ENCODE results near the gene ZEB2. TPM values are rescaled to one million over a fixed set of nuclear protein-coding genes. Genes with fewer than 3 reads are reported as not detected.
A peak's percentile ranks its signal among the peaks of the same experiment; 100 is the strongest.

Gene ZEB2
- 100 to 1,000 TPM in 3 of 4 donors, 10 to 100 TPM in 1; 35.9 to 177 (median 120) TPM for total RNA-seq

DNA sequence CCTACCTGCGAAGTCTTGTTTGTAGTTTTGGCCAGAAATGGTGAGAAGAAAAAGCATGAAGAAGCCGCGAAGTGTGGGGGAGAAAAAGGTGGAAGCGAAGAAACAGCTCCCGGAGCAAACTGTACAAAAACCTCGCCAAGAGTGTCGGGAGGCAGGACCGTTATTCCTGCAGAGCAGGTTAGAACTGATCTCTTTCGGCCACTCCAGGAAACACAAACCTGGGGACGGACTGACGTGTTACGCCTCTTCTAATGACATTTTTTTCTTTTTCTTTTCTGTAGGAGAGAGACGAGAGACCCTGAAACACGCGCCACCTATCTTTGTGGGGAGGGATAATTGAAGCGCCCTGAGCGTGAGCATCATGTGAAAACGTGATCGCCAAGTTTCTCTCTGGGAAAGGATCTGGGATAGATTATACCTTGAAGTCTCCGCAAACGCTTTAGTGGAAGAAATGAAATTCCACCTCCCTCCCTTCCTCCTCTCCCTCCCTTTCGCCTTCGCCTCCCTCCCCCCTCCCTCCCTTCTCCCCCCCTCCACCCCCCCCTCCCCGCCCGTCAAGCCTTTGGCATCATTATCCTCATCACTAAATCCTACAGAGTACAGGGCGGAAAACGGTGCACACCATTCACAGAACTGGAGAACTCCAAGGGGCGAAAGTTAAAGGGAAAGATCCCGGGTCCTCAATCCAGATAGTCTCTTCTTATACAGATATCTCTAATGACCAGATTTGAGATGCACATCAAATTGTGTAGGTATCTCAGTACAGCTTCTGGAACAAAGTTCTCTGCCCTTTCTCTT lies at the start of gene ZEB2:
TSS of gene ZEB2 (minus strand) at position 186 of the 798 bp plus-strand sequence. CDS start 2,769 bp downstream, outside the sequence.
- peak; percentile 75 to 80 for DNase-seq
- intact Hi-C loops (cut with DNase I; ENCODE audit: low total_unique reads): no loop called here
- no peaks in the 10 kb centered on the region for H3K9me3 ChIP-seq
- peak within 1 kb of the TSS; percentile 49 to 74 for H3K4me3 ChIP-seq
- peaks cover 0 to 25% of the 10 kb centered on the region in 2 donors for H3K27me3 ChIP-seq
- peak within 1 kb of the TSS; percentile 95 to 97 for H3K27ac ChIP-seq
- peak in 1 of 2 donors; percentile 31 for TF ChIP-seq POLR2A (IDR thresholded peaks at IDR 0.05)
- TF ChIP-seq, protein P1, sequence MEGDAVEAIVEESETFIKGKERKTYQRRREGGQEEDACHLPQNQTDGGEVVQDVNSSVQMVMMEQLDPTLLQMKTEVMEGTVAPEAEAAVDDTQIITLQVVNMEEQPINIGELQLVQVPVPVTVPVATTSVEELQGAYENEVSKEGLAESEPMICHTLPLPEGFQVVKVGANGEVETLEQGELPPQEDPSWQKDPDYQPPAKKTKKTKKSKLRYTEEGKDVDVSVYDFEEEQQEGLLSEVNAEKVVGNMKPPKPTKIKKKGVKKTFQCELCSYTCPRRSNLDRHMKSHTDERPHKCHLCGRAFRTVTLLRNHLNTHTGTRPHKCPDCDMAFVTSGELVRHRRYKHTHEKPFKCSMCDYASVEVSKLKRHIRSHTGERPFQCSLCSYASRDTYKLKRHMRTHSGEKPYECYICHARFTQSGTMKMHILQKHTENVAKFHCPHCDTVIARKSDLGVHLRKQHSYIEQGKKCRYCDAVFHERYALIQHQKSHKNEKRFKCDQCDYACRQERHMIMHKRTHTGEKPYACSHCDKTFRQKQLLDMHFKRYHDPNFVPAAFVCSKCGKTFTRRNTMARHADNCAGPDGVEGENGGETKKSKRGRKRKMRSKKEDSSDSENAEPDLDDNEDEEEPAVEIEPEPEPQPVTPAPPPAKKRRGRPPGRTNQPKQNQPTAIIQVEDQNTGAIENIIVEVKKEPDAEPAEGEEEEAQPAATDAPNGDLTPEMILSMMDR (IDR thresholded peaks at IDR 0.05): peak; percentile 39 to 74 (median 46)
- H3K4me1 ChIP-seq: no peaks in the 10 kb centered on the region
- H3K36me3 ChIP-seq: no peaks in the 10 kb centered on the region

DNA sequence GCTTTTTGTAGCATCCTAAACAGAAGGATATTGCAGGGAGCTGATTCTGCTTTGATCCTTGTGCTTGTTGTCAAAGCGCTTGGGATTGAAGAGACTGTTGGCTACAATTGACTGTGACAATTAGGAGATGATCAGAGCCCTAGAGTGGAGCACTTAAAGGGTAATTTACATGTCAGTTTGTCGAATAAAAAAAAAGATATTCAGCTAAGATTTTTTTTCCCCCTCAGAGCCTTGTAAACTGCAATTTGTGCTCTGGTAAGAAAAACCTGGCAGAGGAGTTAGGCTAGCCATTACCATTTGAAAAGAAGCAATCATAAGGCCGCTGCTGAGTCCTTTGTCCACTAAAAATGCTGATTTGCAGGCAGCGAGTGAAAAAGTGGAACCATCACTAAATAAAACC lies 47.8 kb upstream of the ZEB2 start:
- TF ChIP-seq, protein P1 (IDR thresholded peaks at IDR 0.05): no peak
- TF ChIP-seq POLR2A (IDR thresholded peaks at IDR 0.05): no peak
- H3K27ac ChIP-seq: no peak overlapping the region
- intact Hi-C loops (cut with DNase I; ENCODE audit: low total_unique reads): no loop called here
- no peak overlapping the region for H3K4me3 ChIP-seq
- DNase-seq: no peak
- no peaks in the 10 kb centered on the region for H3K9me3 ChIP-seq
- no peaks in the 10 kb centered on the region for H3K4me1 ChIP-seq
- H3K36me3 ChIP-seq: no peaks in the 10 kb centered on the region
- H3K27me3 ChIP-seq: no peaks in the 10 kb centered on the region

DNA sequence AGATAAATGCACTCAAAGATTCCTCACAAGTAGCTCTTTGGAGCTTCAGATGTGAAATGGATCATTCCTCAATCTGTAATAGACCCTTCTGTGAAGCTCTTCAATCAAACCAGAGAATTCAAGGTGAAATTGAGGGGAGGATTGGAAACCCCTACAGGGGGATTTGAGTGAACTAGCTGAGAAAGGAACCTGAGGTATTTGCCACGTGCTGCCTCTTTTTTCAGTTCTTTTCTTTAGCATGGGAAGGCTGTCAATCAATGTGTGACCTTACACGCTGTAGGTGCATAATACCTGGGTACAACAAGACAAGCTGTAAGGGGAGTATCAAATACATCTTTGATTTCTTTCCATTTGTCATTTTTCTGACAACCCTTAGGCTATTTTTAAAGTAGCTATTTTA lies 46.5 kb upstream of the ZEB2 start:
- intact Hi-C loops (cut with DNase I; ENCODE audit: low total_unique reads): no loop called here
- H3K9me3 ChIP-seq: no peaks in the 10 kb centered on the region
- H3K4me3 ChIP-seq: no peak overlapping the region
- H3K27ac ChIP-seq: no peak overlapping the region
- TF ChIP-seq, protein P1 (IDR thresholded peaks at IDR 0.05): no peak
- no peak for TF ChIP-seq POLR2A (IDR thresholded peaks at IDR 0.05)
- no peaks in the 10 kb centered on the region for H3K36me3 ChIP-seq
- H3K4me1 ChIP-seq: no peaks in the 10 kb centered on the region
- H3K27me3 ChIP-seq: no peaks in the 10 kb centered on the region
- no peak for DNase-seq

DNA sequence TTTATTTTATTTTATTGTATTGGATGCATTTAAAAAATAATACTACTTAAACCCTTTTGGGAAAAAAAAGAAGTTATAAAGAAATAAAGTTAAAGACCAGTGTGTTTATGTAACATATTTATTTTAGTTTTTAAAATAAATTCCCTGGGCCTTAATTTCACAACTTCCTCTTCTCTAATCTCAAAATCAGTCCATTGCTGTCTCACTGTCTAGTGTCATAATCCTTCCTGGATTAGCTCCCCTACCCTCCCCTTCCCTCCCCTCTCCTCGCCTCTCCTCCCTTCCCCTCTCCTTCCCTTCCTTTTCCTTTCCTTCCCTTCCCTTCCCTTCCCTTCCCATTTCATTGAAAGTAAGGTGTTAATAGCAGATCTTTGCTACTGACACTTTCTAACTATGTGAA lies 40.3 kb upstream of the ZEB2 start:
- Histone ChIP-seq H3K4me3 (no peak overlapping the region), H3K27ac (no peak overlapping the region), H3K4me1 (no peaks in the 10 kb centered on the region), H3K9me3 (no peaks in the 10 kb centered on the region), H3K36me3 (no peaks in the 10 kb centered on the region), H3K27me3 (no peaks in the 10 kb centered on the region)
- TF ChIP-seq, protein P1 (IDR thresholded peaks at IDR 0.05): no peak
- no peak for TF ChIP-seq POLR2A (IDR thresholded peaks at IDR 0.05)
- DNase-seq: no peak
- intact Hi-C loops (cut with DNase I; ENCODE audit: low total_unique reads): no loop called here

DNA sequence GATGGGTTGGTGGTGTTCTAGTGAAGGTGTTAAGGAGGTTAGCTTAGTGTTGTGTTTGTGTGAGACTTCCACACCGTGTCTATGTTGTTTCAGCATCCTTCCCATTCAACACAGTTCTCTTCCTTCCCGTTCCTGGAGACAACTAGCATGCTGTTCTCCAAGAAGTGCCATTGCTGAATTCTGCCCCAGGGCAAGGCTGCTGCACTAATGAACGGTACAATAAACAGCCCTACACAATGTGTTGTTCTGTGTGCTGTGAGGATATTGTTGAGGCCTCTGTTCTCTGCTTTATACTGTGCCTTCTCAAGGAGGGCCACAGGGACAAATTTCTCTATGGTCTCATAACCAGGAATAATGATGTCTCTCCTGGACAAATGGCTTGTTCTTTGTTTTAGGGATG lies 39.8 kb upstream of the ZEB2 start:
- TF ChIP-seq POLR2A (IDR thresholded peaks at IDR 0.05): no peak
- H3K36me3 ChIP-seq: no peaks in the 10 kb centered on the region
- no peaks in the 10 kb centered on the region for H3K27me3 ChIP-seq
- intact Hi-C loops (cut with DNase I; ENCODE audit: low total_unique reads): no loop called here
- no peak for DNase-seq
- no peak overlapping the region for H3K27ac ChIP-seq
- no peaks in the 10 kb centered on the region for H3K9me3 ChIP-seq
- no peak overlapping the region for H3K4me3 ChIP-seq
- H3K4me1 ChIP-seq: no peaks in the 10 kb centered on the region

Data from uterus (tissue), 4 donors.